Airway epithelial cell (primary cell): ENCODE results near the gene ZNF17. TPM values are rescaled to one million over a fixed set of nuclear protein-coding genes. Genes with fewer than 3 reads are reported as not detected.

ENCODE experiments used
- total RNA-seq: library from RNA; depleted of rRNA; stranded (reverse); fragments of >200 nt; gene quantifications from 2 replicates; pipeline ENCODE4 v1.2.3, GENCODE V29; 2015

Gene ZNF17
- 2.6 and 2.8 TPM in 2 replicates for total RNA-seq

DNA sequence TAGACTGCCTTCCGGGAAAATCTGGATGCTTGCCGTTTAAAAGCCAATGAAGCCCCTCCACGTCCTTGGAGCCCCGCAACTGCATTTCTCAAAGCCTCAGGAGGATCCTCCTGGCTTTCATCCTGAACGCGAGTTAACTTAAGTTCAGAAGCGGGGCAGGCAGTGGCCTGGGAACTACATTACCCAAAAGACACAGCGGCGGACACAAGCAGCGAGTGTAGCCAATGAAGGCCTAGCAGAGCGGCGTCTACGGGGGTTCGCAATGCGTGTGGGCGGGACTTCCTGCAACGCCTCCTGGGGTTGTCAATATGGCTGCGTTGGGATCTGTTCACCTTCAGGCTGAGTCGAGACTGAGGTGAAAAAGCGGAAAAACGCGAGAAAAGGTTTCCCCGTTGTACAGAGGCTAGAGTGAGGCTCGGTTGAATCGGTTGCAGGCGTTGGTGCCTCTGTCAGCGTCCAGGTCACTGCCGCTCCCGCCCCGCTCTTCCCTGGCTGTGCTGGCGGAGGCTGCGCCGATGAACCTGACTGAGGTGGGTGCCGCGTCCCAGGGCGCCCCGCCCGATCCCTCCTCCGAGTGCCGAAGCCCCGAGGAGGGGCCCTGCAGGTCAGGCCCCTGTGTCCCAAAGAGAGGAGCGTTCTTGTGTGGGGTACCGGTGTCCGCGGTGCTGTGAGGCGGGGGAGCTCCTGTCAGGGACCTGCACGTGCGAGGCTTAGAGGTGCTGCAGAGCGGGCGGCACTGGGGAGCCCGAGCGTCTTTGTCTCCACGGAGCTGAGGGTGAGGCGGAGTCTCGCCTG is at the start of gene ZNF17:
Gene ZNF17, plus strand, starts transcription at position 285 of the 795 bp plus-strand sequence. CDS start 2,455 bp downstream, outside the sequence.

DNA sequence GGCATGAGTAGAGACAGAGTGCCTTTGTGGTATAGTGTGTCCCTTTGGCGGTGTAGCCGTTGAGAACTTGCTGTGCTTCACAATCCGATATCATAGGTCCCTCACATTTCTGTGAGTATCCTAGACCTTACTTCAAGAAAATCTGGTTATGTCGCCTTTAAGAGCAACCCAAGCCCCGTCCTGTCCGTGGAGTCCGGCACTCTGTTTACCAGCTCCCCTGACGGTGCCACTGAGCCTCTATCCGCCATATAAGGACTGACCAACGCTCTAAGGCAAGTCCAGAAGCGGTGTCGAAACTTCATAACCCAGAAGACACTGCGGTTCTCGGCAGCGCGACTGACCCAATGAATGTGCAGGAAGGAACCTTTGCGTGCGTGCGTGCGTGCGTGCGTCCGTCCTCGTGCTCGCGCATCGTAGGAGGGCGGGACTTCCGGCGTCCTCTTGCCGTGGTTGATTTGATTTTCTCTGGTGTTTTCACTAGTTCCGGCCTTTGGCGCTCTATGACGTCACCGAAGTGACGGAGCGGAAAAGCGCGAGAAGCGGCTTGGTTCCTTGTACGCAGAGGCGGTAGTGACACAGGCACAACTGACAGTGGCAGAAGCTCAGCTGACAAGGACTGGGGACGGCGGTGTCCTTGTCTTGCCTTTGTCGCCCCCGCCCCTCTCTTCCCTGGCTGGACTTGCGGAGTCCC is 47.8 kb upstream of the ZNF17 start, which contains the start of the genes TRAPPC2B and ZNF547:
Gene TRAPPC2B, plus strand, starts transcription at position 555 of the 691 bp plus-strand sequence. CDS start 1,283 bp downstream, outside the sequence.
Gene ZNF547, plus strand, starts transcription at position 555 of the 691 bp plus-strand sequence. CDS start 5,005 bp downstream, outside the sequence.

DNA sequence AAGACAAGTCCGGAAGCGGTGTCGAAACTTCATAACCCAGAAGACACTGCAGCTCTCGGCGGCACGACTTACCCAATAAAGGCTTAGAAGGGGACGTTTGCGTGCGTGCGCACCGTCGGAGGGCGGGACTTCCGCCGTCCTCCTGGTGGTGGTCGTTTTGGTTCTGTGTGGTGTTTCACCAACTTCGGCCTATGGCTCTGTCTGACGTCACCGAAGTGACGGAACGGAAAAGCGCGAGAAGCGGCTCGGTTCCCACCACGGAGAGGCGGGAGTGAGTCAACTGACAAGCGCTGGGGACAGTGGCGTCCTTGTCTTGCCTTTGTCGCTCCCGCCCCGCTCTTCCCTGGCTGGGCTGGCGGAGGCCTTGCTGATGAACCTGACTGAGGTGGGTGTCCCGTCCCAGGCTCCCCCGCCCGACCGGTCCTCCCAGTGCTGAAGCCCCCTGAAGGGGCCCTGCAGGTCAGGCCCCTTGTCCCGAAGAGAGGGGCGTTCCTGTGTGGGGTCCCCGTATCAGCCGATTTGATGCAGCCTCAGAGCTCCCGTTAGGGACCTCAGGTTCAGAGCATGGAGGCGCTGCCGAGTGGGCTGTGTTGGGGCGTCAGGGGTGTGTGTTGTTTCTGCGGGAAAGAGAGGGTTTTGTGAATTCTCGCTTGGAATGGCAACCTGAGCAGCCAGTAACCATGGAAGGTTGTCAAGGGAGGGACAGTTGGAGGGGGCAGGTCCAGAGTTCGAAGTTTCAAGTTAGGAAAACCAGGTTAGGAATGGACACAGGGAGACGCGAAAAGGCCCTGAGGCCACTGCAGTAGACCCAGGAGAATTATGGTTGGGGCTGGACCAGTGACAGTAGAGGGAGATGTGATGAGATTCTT is 21.0 kb upstream of the ZNF17 start, which contains the start of gene ZNF548:
Gene ZNF548, plus strand, starts transcription at position 125 of the 869 bp plus-strand sequence. Its CDS starts 246 bp downstream, at position 371.

DNA sequence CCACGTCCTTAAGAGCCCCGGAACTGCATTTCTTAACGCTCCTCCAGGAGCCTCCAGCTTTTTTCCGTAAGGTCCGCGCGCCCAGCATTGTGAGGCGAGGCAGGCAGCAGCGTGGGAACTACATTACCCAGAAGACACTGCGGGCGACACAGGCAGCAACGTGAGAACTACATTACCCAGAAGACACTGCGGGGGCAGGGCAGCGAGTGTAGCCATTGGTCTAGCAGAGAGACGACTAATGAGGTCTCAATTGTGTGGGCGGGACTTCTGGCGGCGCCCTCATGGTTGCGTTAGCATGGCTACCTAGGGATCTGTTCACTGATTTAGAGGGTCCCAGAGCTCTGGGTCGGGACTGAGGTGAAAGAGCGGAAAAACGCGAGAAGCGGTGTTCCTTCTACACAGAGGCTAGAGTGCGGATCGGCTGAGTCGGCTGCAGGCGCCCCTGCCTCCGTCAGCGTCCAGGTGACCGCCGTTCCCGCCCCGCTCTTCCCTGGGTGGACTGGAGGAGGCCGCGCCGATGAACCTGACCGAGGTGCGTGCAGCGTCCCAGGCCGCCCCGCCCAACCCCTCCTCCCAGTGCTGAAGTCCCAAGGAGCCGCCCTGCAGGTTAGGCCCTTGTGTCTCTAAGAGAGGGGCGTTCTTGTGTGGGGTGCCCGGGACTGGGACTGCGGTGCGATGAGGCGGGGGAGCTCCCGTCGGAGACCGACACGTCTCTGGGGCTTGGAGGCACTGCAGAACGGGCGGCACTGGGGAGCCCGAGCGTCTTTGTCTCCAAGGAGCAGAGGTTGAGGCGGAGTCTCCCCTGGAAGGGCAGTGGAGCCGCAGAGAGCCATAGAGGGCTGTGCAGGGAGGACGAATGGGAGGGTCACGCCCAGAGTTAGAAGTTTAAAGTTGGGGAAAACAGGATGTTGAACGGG is 24.4 kb downstream of the ZNF17 start, which contains the start of gene ZNF749:
Gene ZNF749, plus strand, starts transcription at position 264 of the 917 bp plus-strand sequence. Its CDS starts 254 bp downstream, at position 518.

Other genes with a start within 250 kb of the ZNF17 start
- gene DUXA, start 243.7 kb upstream of the ZNF17 start, total RNA-seq = not detected in 2 replicates
- 25.2 and 32.0 TPM in 2 replicates for gene ZNF264, start 219.7 kb upstream of the ZNF17 start, total RNA-seq
- gene AURKC, start 180.1 kb upstream of the ZNF17 start, total RNA-seq = 1.3 and 1.6 TPM in 2 replicates
- gene ZNF805, start 170.5 kb upstream of the ZNF17 start, total RNA-seq = 5.5 and 8.0 TPM in 2 replicates
- 27.7 and 28.8 TPM in 2 replicates for gene ZNF460, start 130.7 kb upstream of the ZNF17 start, total RNA-seq
- gene ZNF543, start 90.7 kb upstream of the ZNF17 start, total RNA-seq = 4.5 and 6.1 TPM in 2 replicates
- 3.7 and 5.2 TPM in 2 replicates for gene ZNF304, start 59.9 kb upstream of the ZNF17 start, total RNA-seq
- gene TRAPPC2B, start 47.6 kb upstream of the ZNF17 start, total RNA-seq = 26.1 and 29.0 TPM in 2 replicates
- gene ZNF547, start 47.6 kb upstream of the ZNF17 start, total RNA-seq = 0.56 and 2.6 TPM in 2 replicates
- gene ZNF548, start 21.3 kb upstream of the ZNF17 start, total RNA-seq = 7.9 and 12.2 TPM in 2 replicates
- 10.6 and 17.5 TPM in 2 replicates for gene ZNF749, start 24.2 kb downstream of the ZNF17 start, total RNA-seq
- 0.28 and 0.33 TPM in 2 replicates for gene VN1R1, start 46.0 kb downstream of the ZNF17 start, total RNA-seq
- 6.4 and 11.4 TPM in 2 replicates for gene ZNF772, start 66.4 kb downstream of the ZNF17 start, total RNA-seq
- gene ZNF419, start 76.6 kb downstream of the ZNF17 start, total RNA-seq = 5.9 and 7.2 TPM in 2 replicates
- 6.2 and 6.9 TPM in 2 replicates for gene ZNF773, start 88.8 kb downstream of the ZNF17 start, total RNA-seq
- 2.9 and 3.9 TPM in 2 replicates for gene ZNF549, start 116.2 kb downstream of the ZNF17 start, total RNA-seq
- 4.7 TPM in 2 replicates for gene ZNF550, start 148.7 kb downstream of the ZNF17 start, total RNA-seq
- 4.8 and 5.1 TPM in 2 replicates for gene ZNF416, start 167.8 kb downstream of the ZNF17 start, total RNA-seq
- 3.3 and 3.9 TPM in 2 replicates for gene ZIK1, start 173.0 kb downstream of the ZNF17 start, total RNA-seq
- 3.9 and 4.8 TPM in 2 replicates for gene ZNF530, start 188.7 kb downstream of the ZNF17 start, total RNA-seq
- gene ZNF134, start 203.1 kb downstream of the ZNF17 start, total RNA-seq = 14.6 and 32.0 TPM in 2 replicates
- gene ZNF211, start 222.0 kb downstream of the ZNF17 start, total RNA-seq = 8.5 and 9.7 TPM in 2 replicates